Spinal cord (tissue), 10 donors: ENCODE data around the gene SMAD6. TPM values are rescaled to one million over a fixed set of nuclear protein-coding genes. Genes with fewer than 3 reads are reported as not detected.

Experiments used
- DNase-seq, 6 donors: peaks; one replicate each; pipeline versions ENCODE4 v3.0.0 to v3.0.0-alpha.2; 2013 to 2015; ENCODE audit warnings: low spot score in 6 of 6, low read depth in 4 of 6
- H3K27ac ChIP-seq: one replicate; pipeline ENCODE4 v1.5.1; 2013; ENCODE audit warnings: low read depth, low read length, control low read depth
- H3K27me3 ChIP-seq: one replicate; pipeline ENCODE4 v1.6.1; 2013; ENCODE audit warnings: low read length; ENCODE audit not compliant: control insufficient read depth, insufficient read depth
- H3K36me3 ChIP-seq: one replicate; pipeline ENCODE4 v1.6.1; 2013; ENCODE audit warnings: low read length; ENCODE audit not compliant: control insufficient read depth, insufficient read depth
- H3K4me1 ChIP-seq: one replicate; pipeline ENCODE4 v1.6.1; 2013; ENCODE audit warnings: low read length; ENCODE audit not compliant: control insufficient read depth, insufficient read depth
- H3K4me3 ChIP-seq: one replicate; pipeline ENCODE4 v1.5.1; 2013; ENCODE audit warnings: low read depth, low read length, control low read depth
- H3K9me3 ChIP-seq: one replicate; pipeline ENCODE4 v1.6.1; 2013; ENCODE audit warnings: low read length; ENCODE audit not compliant: control insufficient read depth, insufficient read depth
- WGBS: methylation state at CpG from one replicate; pipeline ENCODE4 v1.1.5; 2013; ENCODE audit warnings: missing lambda C conversion rate; ENCODE audit not compliant: insufficient coverage; 5-methylcytosine and 5-hydroxymethylcytosine counted together
- polyA plus RNA-seq, 2 donors: library from polyadenylated mRNA; unstranded; fragments of 120-200 nt; gene quantifications; one replicate each; pipeline ENCODE4 v1.2.1, GENCODE V29; 2013; ENCODE audit not compliant: insufficient read length in 2 of 2
- total RNA-seq, 2 donors: library from RNA; depleted of rRNA in 1 of 2; stranded (reverse); fragments of 120-200 nt in 1 of 2; fragments of >200 nt in 1 of 2; gene quantifications; one replicate each; pipeline versions ENCODE4 v1.2.3 to v1.2.4, GENCODE V29; 2013 to 2014
- donor health status: healthy.

The SMAD6 gene
- total and polyA plus RNA-seq, 4 donors: 7.7 to 22.0 (median 10.3) TPM

DNA sequence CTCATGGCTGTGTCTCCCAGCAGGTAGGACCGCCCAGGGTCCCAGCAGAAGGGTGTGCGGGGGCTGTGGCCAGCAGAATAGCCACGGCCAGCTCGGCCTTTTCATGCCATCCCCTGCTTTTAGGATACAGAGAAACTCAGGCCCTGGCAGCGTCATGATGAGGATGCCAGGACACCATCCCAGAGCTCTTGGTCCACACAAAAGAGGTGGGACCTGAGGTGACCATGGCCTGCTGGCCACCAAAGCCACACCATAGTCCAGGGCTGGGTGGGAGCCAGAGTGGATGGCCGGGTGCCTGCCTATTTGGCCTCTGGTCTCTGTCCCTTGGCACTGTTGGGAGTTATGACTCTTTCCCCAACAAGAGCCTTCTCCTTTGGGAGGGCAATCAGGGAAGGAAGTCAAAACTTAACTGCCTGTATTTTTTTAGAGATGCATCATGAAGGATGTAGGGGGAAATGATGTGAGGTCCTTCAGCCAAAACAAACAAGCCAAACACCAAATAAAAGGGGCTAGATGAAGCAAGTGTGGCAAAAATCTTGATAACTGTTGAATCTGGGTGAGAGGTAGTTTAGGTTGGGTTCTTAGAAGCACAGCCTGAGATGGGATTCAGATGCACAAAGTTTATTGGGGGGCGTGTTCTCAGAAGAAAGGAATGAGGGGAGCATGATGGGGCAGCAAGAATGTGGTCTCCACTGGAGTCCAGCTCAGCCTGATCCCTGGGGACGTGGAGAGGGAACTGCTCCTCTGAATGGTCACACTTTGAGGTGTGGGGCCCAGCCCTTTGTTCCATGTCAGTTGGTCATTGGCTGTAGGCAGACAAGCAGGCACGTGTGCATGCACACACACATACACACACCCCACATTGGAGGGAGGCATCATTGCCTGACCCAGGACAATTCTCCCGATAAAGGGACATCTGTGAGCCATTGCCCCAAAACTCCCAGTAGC, 33.2 kb downstream of the SMAD6 start:
- Histone ChIP-seq H3K27me3 (no peaks in the 10 kb centered on the region), H3K4me3 (no peak overlapping the region), H3K4me1 (peaks cover 30% of the 10 kb centered on the region), H3K9me3 (no peaks in the 10 kb centered on the region), H3K27ac (no peak overlapping the region), H3K36me3 (no peaks in the 10 kb centered on the region)
- no peak for DNase-seq
- 80% methylated on average over 9 of the region's 10 CpGs for WGBS

GRCh38 chr15:66735909-66736305, 33.9 kb downstream of the SMAD6 start:
- Histone ChIP-seq H3K9me3 (no peaks in the 10 kb centered on the region), H3K4me1 (peaks cover 31% of the 10 kb centered on the region), H3K27ac (no peak overlapping the region), H3K4me3 (no peak overlapping the region), H3K36me3 (no peaks in the 10 kb centered on the region), H3K27me3 (no peaks in the 10 kb centered on the region)
- peak in 1 of 6 donors; percentile 70 for DNase-seq
- 100% methylated on average over 1 of the region's 9 CpGs for WGBS

- no peak for DNase-seq
- Histone ChIP-seq H3K4me1 (peaks cover 35% of the 10 kb centered on the region), H3K36me3 (no peaks in the 10 kb centered on the region), H3K9me3 (no peaks in the 10 kb centered on the region), H3K27me3 (no peaks in the 10 kb centered on the region), H3K4me3 (no peak overlapping the region), H3K27ac (no peak overlapping the region)
- WGBS: 78% methylated on average over 4 of the region's 11 CpGs
Observed at GRCh38 chr15:66737243-66738010, 35.4 kb downstream of the SMAD6 start.

DNA sequence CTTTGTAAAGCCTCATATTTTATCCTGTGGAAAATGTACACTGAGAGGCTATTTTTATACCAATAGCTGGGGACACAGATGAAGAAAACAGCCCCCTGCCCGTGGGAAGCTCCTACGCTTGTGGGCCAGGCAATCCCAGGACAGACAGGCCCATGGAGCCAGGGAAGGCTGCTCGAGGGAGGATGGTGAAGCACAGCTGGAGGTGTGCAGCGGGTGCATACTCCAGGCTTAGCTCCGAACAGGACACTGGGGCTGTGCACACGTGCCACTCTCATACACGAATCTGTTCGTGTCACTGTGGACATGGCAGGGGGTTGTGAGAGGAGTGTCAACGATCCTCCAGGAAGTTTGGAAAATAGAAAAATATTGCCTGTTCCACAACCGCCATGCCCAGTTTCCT, 36.1 kb downstream of the SMAD6 start:
- Histone ChIP-seq H3K9me3 (no peaks in the 10 kb centered on the region), H3K4me1 (peaks cover 35% of the 10 kb centered on the region), H3K36me3 (no peaks in the 10 kb centered on the region), H3K27me3 (no peaks in the 10 kb centered on the region), H3K27ac (no peak overlapping the region), H3K4me3 (no peak overlapping the region)
- 87% methylated on average over 5 of the region's 10 CpGs for WGBS
- no peak for DNase-seq

DNA sequence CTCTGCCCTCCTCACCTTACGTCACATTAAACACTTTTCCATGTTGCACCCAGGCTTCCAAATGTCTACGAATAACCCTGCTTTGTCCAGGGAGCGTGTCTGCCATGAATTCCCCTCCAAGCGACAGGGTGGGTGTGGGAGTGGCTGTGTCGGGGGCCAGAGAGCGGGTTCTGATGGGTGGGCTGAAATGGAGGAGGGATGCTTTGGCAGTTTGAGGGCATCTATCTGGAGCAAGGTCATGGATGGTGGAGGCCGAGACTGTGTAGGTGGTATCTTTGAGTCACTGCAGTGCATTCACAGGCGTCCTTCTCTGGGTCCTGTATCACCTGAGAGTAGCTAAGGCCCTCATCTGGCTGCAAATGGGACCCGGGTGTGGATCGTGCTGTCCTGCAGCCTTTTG, 36.6 kb downstream of the SMAD6 start:
- DNase-seq: no peak
- H3K36me3 ChIP-seq: no peaks in the 10 kb centered on the region
- no peaks in the 10 kb centered on the region for H3K27me3 ChIP-seq
- H3K4me1 ChIP-seq: peaks cover 35% of the 10 kb centered on the region
- H3K27ac ChIP-seq: no peak overlapping the region
- 83% methylated on average over 7 of the region's 10 CpGs for WGBS
- H3K9me3 ChIP-seq: no peaks in the 10 kb centered on the region
- H3K4me3 ChIP-seq: no peak overlapping the region

DNA sequence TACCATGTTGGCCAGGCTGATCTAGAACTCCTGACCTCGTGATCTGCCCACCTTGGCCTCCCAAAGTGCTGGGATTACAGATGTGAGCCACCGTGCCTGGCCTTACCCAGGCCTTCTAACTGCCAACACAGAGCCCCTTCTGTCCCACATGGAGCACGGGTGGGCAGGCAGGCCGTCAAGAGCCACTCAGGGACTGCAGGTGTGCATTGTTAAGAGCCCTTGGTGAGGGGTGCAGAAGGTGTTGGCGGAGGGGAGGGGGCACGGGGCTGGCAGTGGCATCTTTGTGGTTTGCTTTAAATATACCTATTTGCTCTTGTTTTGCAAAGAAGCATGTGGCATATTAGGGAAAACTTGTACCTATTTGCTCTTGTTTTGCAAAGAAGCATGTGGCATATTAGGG, 37.3 kb downstream of the SMAD6 start:
- DNase-seq: no peak
- H3K27me3 ChIP-seq: no peaks in the 10 kb centered on the region
- no peak overlapping the region for H3K4me3 ChIP-seq
- no peaks in the 10 kb centered on the region for H3K9me3 ChIP-seq
- 83% methylated on average over 4 of the region's 6 CpGs for WGBS
- no peak overlapping the region for H3K27ac ChIP-seq
- no peaks in the 10 kb centered on the region for H3K36me3 ChIP-seq
- peaks cover 32% of the 10 kb centered on the region for H3K4me1 ChIP-seq

DNA sequence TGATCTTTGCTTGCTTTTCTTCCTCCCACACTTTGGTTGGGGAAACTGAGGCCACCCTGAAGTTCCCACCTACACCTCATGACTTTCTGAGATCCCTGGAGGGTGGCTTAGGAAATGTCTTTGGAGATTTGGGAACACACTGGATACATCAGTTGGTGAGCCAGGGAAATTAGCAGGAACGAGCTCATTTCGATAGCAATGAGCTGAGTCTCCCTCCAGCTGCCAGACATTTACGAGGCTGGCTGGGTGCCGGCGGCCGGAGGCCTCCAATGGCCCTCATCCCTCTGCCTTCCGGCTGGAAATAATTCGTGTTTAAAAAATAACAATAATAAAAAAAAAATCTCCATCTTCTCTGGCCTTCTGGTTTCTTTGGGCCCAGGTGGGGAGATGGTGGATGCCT, 38.8 kb downstream of the SMAD6 start:
- DNase-seq: peak in 2 of 6 donors; percentile 55 to 64
- Histone ChIP-seq H3K4me3 (no peak overlapping the region), H3K4me1 (peaks cover 34% of the 10 kb centered on the region), H3K9me3 (no peaks in the 10 kb centered on the region), H3K27me3 (no peaks in the 10 kb centered on the region), H3K36me3 (no peaks in the 10 kb centered on the region), H3K27ac (peak overlapping the region; percentile 13)
- 17% methylated on average over 2 of the region's 8 CpGs for WGBS

DNA sequence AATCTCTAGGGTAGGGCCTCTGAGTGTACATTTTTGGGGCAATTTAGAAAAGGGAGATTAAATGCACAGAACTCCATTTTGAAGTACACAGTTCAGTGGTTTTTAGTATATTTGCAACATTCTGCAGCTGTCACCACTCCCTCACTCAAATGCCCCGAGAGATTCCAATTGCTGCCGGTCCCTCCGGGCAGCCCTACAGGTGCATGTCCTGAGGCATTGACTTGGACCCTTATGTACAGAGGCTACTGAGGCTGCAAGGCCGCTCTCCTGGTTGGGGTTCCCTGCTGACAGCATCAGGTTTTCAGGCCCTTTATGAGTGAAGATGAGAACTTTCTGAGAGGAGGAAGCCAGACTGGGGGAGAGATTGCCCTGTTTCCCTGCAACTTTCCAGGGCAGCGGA, 39.6 kb downstream of the SMAD6 start:
- 76% methylated on average over 5 of the region's 5 CpGs for WGBS
- H3K4me3 ChIP-seq: no peak overlapping the region
- peaks cover 38% of the 10 kb centered on the region for H3K4me1 ChIP-seq
- H3K27me3 ChIP-seq: no peaks in the 10 kb centered on the region
- no peak overlapping the region for H3K27ac ChIP-seq
- H3K36me3 ChIP-seq: no peaks in the 10 kb centered on the region
- no peaks in the 10 kb centered on the region for H3K9me3 ChIP-seq
- DNase-seq: peak in 1 of 6 donors; percentile 37

- no peak for DNase-seq
- Histone ChIP-seq H3K4me3 (no peak overlapping the region), H3K4me1 (peaks cover 34% of the 10 kb centered on the region), H3K36me3 (no peaks in the 10 kb centered on the region), H3K9me3 (no peaks in the 10 kb centered on the region), H3K27me3 (no peaks in the 10 kb centered on the region), H3K27ac (no peak overlapping the region)
- 92% methylated on average over 6 of the region's 6 CpGs for WGBS
Observed at GRCh38 chr15:66742286-66742685, 40.2 kb downstream of the SMAD6 start.
